ENCODE results near the gene MERTK. TPM values are rescaled to one million over a fixed set of nuclear protein-coding genes. Genes with fewer than 3 reads are reported as not detected.
"Not testable (repeated sequence)": the region's sequence is repeated elsewhere in the genome, so short reads cannot be mapped to it uniquely, and the experiment has no call there.

MERTK gene
- total RNA-seq, 1 experiment from 2014 or later = not detected

GRCh38 chr2:111954602-111955332 is 56.4 kb downstream of the MERTK start:
- no peaks in the 10 kb centered on the region for H3K27me3 ChIP-seq (ENCODE audit: low read length)
- H3K79me2 ChIP-seq (ENCODE audit: low read length) = no peaks in the 10 kb centered on the region
- no peaks in the 10 kb centered on the region for H4K20me1 ChIP-seq (ENCODE audit: insufficient read depth, low read depth, low read length)
- no peak overlapping the region for H3K4me3 ChIP-seq (ENCODE audit: low read length)
- DNase-seq = no peak
- no peak overlapping the region for H3K9ac ChIP-seq (ENCODE audit: low read length)
- peaks cover 5% of the 10 kb centered on the region for H3K4me1 ChIP-seq (ENCODE audit: low read length)
- H3K9me2 ChIP-seq (replicated peaks; ENCODE audit: insufficient read depth, low read length) = no peaks in the 10 kb centered on the region
- H3K9me3 ChIP-seq (ENCODE audit: low read length) = no peaks in the 10 kb centered on the region
- no peak overlapping the region for H3K4me2 ChIP-seq (ENCODE audit: low read depth, low read length, poor library complexity, severe bottlenecking)
- H3K36me3 ChIP-seq (ENCODE audit: insufficient read depth, low read length) = no peaks in the 10 kb centered on the region
- no peak overlapping the region for H2AFZ ChIP-seq (ENCODE audit: low read length)
- no peak overlapping the region for H3K27ac ChIP-seq (ENCODE audit: low read length)

- H4K20me1 ChIP-seq (ENCODE audit: insufficient read depth, low read depth, low read length) = no peaks in the 10 kb centered on the region
- H3K9me3 ChIP-seq (ENCODE audit: low read length) = no peaks in the 10 kb centered on the region
- no peak for DNase-seq
- no peaks in the 10 kb centered on the region for H3K4me1 ChIP-seq (ENCODE audit: low read length)
- no peaks in the 10 kb centered on the region for H3K79me2 ChIP-seq (ENCODE audit: low read length)
- H2AFZ ChIP-seq (ENCODE audit: low read length) = no peak overlapping the region
- no peak overlapping the region for H3K27ac ChIP-seq (ENCODE audit: low read length)
- H3K4me3 ChIP-seq (ENCODE audit: low read length) = no peak overlapping the region
- no peak overlapping the region for H3K9ac ChIP-seq (ENCODE audit: low read length)
- H3K4me2 ChIP-seq (ENCODE audit: low read depth, low read length, poor library complexity, severe bottlenecking) = no peak overlapping the region
- H3K9me2 ChIP-seq (replicated peaks; ENCODE audit: insufficient read depth, low read length) = no peaks in the 10 kb centered on the region
- H3K36me3 ChIP-seq (ENCODE audit: insufficient read depth, low read length) = no peaks in the 10 kb centered on the region
- H3K27me3 ChIP-seq (ENCODE audit: low read length) = no peaks in the 10 kb centered on the region
These were observed 59.5 kb downstream of the MERTK start for GRCh38 chr2:111957872-111958354.

DNA sequence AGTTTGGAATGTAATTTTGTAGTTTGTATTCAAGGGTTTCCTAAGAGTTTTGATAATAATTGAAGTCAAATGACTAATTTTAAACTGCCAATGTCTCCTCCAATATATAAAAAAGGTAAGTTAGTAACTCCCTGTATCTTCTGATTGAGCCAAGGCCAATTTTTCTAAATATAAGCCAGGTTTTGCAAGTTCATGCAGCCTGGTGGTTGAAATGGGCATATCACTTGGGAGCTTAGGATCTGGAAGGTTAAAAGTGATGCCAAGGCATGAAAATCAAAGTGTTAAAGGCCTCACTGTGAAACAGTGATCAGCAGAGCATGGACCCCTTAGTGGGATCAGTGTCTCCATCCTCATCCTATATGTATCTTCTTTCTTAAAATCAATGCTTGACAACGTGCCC is 60.5 kb downstream of the MERTK start:
- Histone ChIP-seq H3K4me3 (ENCODE audit: low read length) (no peak overlapping the region), H3K27me3 (ENCODE audit: low read length) (no peaks in the 10 kb centered on the region), H3K9me2 (replicated peaks; ENCODE audit: insufficient read depth, low read length) (no peaks in the 10 kb centered on the region), H2AFZ (ENCODE audit: low read length) (no peak overlapping the region), H3K36me3 (ENCODE audit: insufficient read depth, low read length) (no peaks in the 10 kb centered on the region), H3K9me3 (ENCODE audit: low read length) (no peaks in the 10 kb centered on the region), H3K4me2 (ENCODE audit: low read depth, low read length, poor library complexity, severe bottlenecking) (no peak overlapping the region), H3K27ac (ENCODE audit: low read length) (no peak overlapping the region), H3K9ac (ENCODE audit: low read length) (no peak overlapping the region), H3K4me1 (ENCODE audit: low read length) (no peaks in the 10 kb centered on the region), H4K20me1 (ENCODE audit: insufficient read depth, low read depth, low read length) (no peaks in the 10 kb centered on the region), H3K79me2 (ENCODE audit: low read length) (no peaks in the 10 kb centered on the region)
- no peak for DNase-seq

- H3K79me2 ChIP-seq (ENCODE audit: low read length) = no peaks in the 10 kb centered on the region
- H3K9ac ChIP-seq (ENCODE audit: low read length) = no peak overlapping the region
- H3K4me3 ChIP-seq (ENCODE audit: low read length) = no peak overlapping the region
- DNase-seq = no peak
- H4K20me1 ChIP-seq (ENCODE audit: insufficient read depth, low read depth, low read length) = no peaks in the 10 kb centered on the region
- no peak overlapping the region for H3K27ac ChIP-seq (ENCODE audit: low read length)
- H3K9me2 ChIP-seq (replicated peaks; ENCODE audit: insufficient read depth, low read length) = no peaks in the 10 kb centered on the region
- H2AFZ ChIP-seq (ENCODE audit: low read length) = no peak overlapping the region
- H3K4me2 ChIP-seq (ENCODE audit: low read depth, low read length, poor library complexity, severe bottlenecking) = no peak overlapping the region
- H3K4me1 ChIP-seq (ENCODE audit: low read length) = no peaks in the 10 kb centered on the region
- no peaks in the 10 kb centered on the region; the same call in 1 of the 2 replicates for H3K27me3 ChIP-seq (ENCODE audit: low read length)
- no peaks in the 10 kb centered on the region for H3K36me3 ChIP-seq (ENCODE audit: insufficient read depth, low read length)
- H3K9me3 ChIP-seq (ENCODE audit: low read length) = no peaks in the 10 kb centered on the region
These were observed 63.3 kb downstream of the MERTK start for GRCh38 chr2:111961663-111962062.

DNA sequence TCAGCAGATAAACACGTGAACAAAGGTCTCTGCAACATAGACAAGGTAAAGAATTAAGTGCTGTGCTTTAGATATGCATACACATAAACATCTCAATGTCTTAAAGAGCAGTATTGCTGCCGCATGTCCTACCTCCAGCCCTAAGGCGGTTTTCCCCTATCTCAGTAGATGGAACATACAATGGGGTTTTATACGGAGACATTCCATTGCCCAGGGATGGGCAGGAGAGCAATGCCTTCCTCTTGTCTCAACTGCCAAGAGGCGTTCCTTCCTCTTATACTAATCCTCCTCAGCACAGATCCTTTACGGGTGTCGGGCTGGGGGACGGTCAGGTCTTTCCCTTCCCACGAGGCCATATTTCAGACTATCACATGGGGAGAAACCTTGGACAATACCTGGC is 64.7 kb downstream of the MERTK start:
- H3K9me3 ChIP-seq (ENCODE audit: low read length); H3K9me2 ChIP-seq (replicated peaks; ENCODE audit: insufficient read depth, low read length); H3K36me3 ChIP-seq (ENCODE audit: insufficient read depth, low read length); H3K27me3 ChIP-seq (ENCODE audit: low read length); DNase-seq; H3K4me3 ChIP-seq (ENCODE audit: low read length); H3K79me2 ChIP-seq (ENCODE audit: low read length); H4K20me1 ChIP-seq (ENCODE audit: insufficient read depth, low read depth, low read length); H3K4me1 ChIP-seq (ENCODE audit: low read length); H3K27ac ChIP-seq (ENCODE audit: low read length); H2AFZ ChIP-seq (ENCODE audit: low read length); H3K9ac ChIP-seq (ENCODE audit: low read length); H3K4me2 ChIP-seq (ENCODE audit: low read depth, low read length, poor library complexity, severe bottlenecking): not testable (repeated sequence)

DNA sequence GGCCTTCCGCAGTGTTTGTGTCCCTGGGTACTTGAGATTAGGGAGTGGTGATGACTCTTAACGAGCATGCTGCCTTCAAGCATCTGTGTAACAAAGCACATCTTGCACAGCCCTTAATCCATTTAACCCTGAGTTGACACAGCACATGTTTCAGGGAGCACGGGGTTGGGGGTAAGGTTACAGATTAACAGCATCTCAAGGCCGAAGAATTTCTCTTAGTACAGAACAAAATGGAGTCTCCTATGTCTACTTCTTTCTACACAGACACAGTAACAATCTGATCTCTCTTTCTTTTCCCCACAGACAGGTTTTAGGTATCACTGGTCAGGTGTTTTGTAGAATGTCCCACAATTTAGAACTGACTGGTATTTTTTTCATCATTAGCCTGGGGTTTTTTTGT is 65.1 kb downstream of the MERTK start:
- H3K4me2 ChIP-seq (ENCODE audit: low read depth, low read length, poor library complexity, severe bottlenecking); H3K27ac ChIP-seq (ENCODE audit: low read length); H3K9ac ChIP-seq (ENCODE audit: low read length); H4K20me1 ChIP-seq (ENCODE audit: insufficient read depth, low read depth, low read length); H2AFZ ChIP-seq (ENCODE audit: low read length); H3K4me1 ChIP-seq (ENCODE audit: low read length); H3K9me2 ChIP-seq (replicated peaks; ENCODE audit: insufficient read depth, low read length); DNase-seq; H3K36me3 ChIP-seq (ENCODE audit: insufficient read depth, low read length); H3K27me3 ChIP-seq (ENCODE audit: low read length); H3K9me3 ChIP-seq (ENCODE audit: low read length); H3K79me2 ChIP-seq (ENCODE audit: low read length); H3K4me3 ChIP-seq (ENCODE audit: low read length): not testable (repeated sequence)

GRCh38 chr2:111965062-111965461 is 66.7 kb downstream of the MERTK start:
- no peak overlapping the region for H3K27ac ChIP-seq (ENCODE audit: low read length)
- no peaks in the 10 kb centered on the region for H3K4me1 ChIP-seq (ENCODE audit: low read length)
- no peak overlapping the region for H3K9ac ChIP-seq (ENCODE audit: low read length)
- DNase-seq = no peak
- no peak overlapping the region for H2AFZ ChIP-seq (ENCODE audit: low read length)
- H4K20me1 ChIP-seq (ENCODE audit: insufficient read depth, low read depth, low read length) = no peaks in the 10 kb centered on the region
- H3K27me3 ChIP-seq (ENCODE audit: low read length) = no peaks in the 10 kb centered on the region; the same call in 1 of the 2 replicates
- no peaks in the 10 kb centered on the region for H3K79me2 ChIP-seq (ENCODE audit: low read length)
- no peak overlapping the region for H3K4me3 ChIP-seq (ENCODE audit: low read length)
- no peaks in the 10 kb centered on the region for H3K9me3 ChIP-seq (ENCODE audit: low read length)
- no peaks in the 10 kb centered on the region for H3K36me3 ChIP-seq (ENCODE audit: insufficient read depth, low read length)
- no peak overlapping the region for H3K4me2 ChIP-seq (ENCODE audit: low read depth, low read length, poor library complexity, severe bottlenecking)
- no peaks in the 10 kb centered on the region for H3K9me2 ChIP-seq (replicated peaks; ENCODE audit: insufficient read depth, low read length)

DNA sequence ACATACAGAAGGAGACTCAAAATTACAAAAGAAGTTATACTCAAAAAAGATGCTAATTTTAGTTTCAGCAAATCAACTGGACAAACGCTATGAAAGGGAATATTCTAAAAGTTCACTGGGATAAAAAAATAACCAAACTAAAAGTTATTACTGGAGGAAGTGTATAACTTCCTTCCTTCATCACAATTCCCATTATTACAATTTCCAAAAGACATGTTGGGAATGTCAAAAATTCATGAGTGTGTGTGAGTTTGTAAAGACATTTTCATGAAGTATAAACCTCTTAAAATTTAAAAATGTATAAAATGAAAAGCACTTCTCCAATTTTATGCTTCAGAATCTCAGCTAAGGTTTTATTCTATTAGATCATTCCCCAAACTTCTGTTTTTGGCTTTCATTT is 67.8 kb downstream of the MERTK start:
- no peaks in the 10 kb centered on the region for H3K4me1 ChIP-seq (ENCODE audit: low read length)
- no peak overlapping the region for H3K27ac ChIP-seq (ENCODE audit: low read length)
- H3K36me3 ChIP-seq (ENCODE audit: insufficient read depth, low read length) = no peaks in the 10 kb centered on the region
- H3K4me3 ChIP-seq (ENCODE audit: low read length) = no peak overlapping the region
- H3K9me3 ChIP-seq (ENCODE audit: low read length) = no peaks in the 10 kb centered on the region
- no peak overlapping the region for H3K4me2 ChIP-seq (ENCODE audit: low read depth, low read length, poor library complexity, severe bottlenecking)
- no peak for DNase-seq
- H2AFZ ChIP-seq (ENCODE audit: low read length) = no peak overlapping the region
- no peaks in the 10 kb centered on the region for H3K9me2 ChIP-seq (replicated peaks; ENCODE audit: insufficient read depth, low read length)
- H3K79me2 ChIP-seq (ENCODE audit: low read length) = no peaks in the 10 kb centered on the region
- no peaks in the 10 kb centered on the region for H4K20me1 ChIP-seq (ENCODE audit: insufficient read depth, low read depth, low read length)
- H3K9ac ChIP-seq (ENCODE audit: low read length) = no peak overlapping the region
- H3K27me3 ChIP-seq (ENCODE audit: low read length) = no peaks in the 10 kb centered on the region; the same call in 1 of the 2 replicates
